ENCODE measurements around the gene GABRB1. TPM values are rescaled to one million over a fixed set of nuclear protein-coding genes. Genes with fewer than 3 reads are reported as not detected.

The GABRB1 gene
- total RNA-seq, 4 donors from 2014 or later, result 0.24 TPM; not detected in 3

- DNase-seq, result no peak
- intact Hi-C loops (cut with DNase I), result no loop called here
- no peak overlapping the region for H3K4me3 ChIP-seq (replicated peaks in 1 of 3)
Observed at GRCh38 chr4:47334652-47335051, 303.3 kb downstream of the GABRB1 start.

GRCh38 chr4:47337893-47338292, 306.5 kb downstream of the GABRB1 start:
- DNase-seq, result no peak
- Histone ChIP-seq H3K27me3 (no peaks in the 10 kb centered on the region), H3K36me3 (no peaks in the 10 kb centered on the region), H3K4me1 (no peaks in the 10 kb centered on the region), H3K4me3 (replicated peaks in 1 of 3) (no peak overlapping the region), H3K9me3 (no peaks in the 10 kb centered on the region), H3K27ac (no peak overlapping the region)
- intact Hi-C loops (cut with DNase I), result no loop called here
- 85 to 89% methylated on average over 2 of the region's 2 CpGs for WGBS, 2 donors
- TF ChIP-seq CTCF (IDR thresholded peaks at IDR 0.05), result no peak
- TF ChIP-seq POLR2A (IDR thresholded peaks at IDR 0.05), result no peak

More at GRCh38 chr4:47334652-47335051, 303.3 kb downstream of the GABRB1 start:
- no peaks in the 10 kb centered on the region for H3K4me1 ChIP-seq
- no peaks in the 10 kb centered on the region for H3K9me3 ChIP-seq
- H3K27ac ChIP-seq, result no peak overlapping the region
- H3K36me3 ChIP-seq, result no peaks in the 10 kb centered on the region
- WGBS, 2 donors, result 74 to 76% methylated on average over 3 of the region's 3 CpGs
- no peak for TF ChIP-seq CTCF (IDR thresholded peaks at IDR 0.05)
- no peak for TF ChIP-seq POLR2A (IDR thresholded peaks at IDR 0.05)
- no peaks in the 10 kb centered on the region for H3K27me3 ChIP-seq

- Histone ChIP-seq H3K27ac (no peak overlapping the region), H3K27me3 (no peaks in the 10 kb centered on the region), H3K4me1 (no peaks in the 10 kb centered on the region), H3K36me3 (no peaks in the 10 kb centered on the region), H3K4me3 (replicated peaks in 1 of 3) (no peak overlapping the region), H3K9me3 (no peaks in the 10 kb centered on the region)
- intact Hi-C loops (cut with DNase I), result no loop called here
- WGBS, 2 donors, result 85 to 89% methylated on average over 2 of the region's 2 CpGs
- no peak for DNase-seq
- no peak for TF ChIP-seq CTCF (IDR thresholded peaks at IDR 0.05)
- no peak for TF ChIP-seq POLR2A (IDR thresholded peaks at IDR 0.05)
Observed at GRCh38 chr4:47340914-47341313, 309.5 kb downstream of the GABRB1 start.

GRCh38 chr4:47342796-47343195, 311.4 kb downstream of the GABRB1 start:
- Histone ChIP-seq H3K36me3 (no peaks in the 10 kb centered on the region), H3K27me3 (no peaks in the 10 kb centered on the region), H3K4me1 (no peaks in the 10 kb centered on the region), H3K9me3 (no peaks in the 10 kb centered on the region), H3K27ac (no peak overlapping the region), H3K4me3 (replicated peaks in 1 of 3) (no peak overlapping the region)
- DNase-seq, result no peak
- intact Hi-C loops (cut with DNase I), result no loop called here
- no peak for TF ChIP-seq CTCF (IDR thresholded peaks at IDR 0.05)
- TF ChIP-seq POLR2A (IDR thresholded peaks at IDR 0.05), result no peak
- WGBS, 2 donors, result 80 to 82% methylated on average over 4 of the region's 4 CpGs

- Histone ChIP-seq H3K27ac (no peak overlapping the region), H3K4me1 (no peaks in the 10 kb centered on the region), H3K27me3 (no peaks in the 10 kb centered on the region), H3K4me3 (replicated peaks in 1 of 3) (no peak overlapping the region), H3K9me3 (no peaks in the 10 kb centered on the region), H3K36me3 (no peaks in the 10 kb centered on the region)
- WGBS, 2 donors, result 93 to 95% methylated on average over 4 of the region's 4 CpGs
- intact Hi-C loops (cut with DNase I), result no loop called here
- TF ChIP-seq CTCF (IDR thresholded peaks at IDR 0.05), result no peak
- TF ChIP-seq POLR2A (IDR thresholded peaks at IDR 0.05), result no peak
- DNase-seq, result no peak
Observed at GRCh38 chr4:47349326-47349725, 318.0 kb downstream of the GABRB1 start.

All from thyroid gland (tissue), 4 donors.